GM18861 (cell line): ENCODE results near the gene FEM1C.

Source experiments
- ATAC-seq: cut with Tn5 transposase; IDR thresholded peaks from one replicate; pipeline ENCODE4 v1.9.1; 2021; ENCODE audit not compliant: unreplicated experiment

The FEM1C gene

DNA sequence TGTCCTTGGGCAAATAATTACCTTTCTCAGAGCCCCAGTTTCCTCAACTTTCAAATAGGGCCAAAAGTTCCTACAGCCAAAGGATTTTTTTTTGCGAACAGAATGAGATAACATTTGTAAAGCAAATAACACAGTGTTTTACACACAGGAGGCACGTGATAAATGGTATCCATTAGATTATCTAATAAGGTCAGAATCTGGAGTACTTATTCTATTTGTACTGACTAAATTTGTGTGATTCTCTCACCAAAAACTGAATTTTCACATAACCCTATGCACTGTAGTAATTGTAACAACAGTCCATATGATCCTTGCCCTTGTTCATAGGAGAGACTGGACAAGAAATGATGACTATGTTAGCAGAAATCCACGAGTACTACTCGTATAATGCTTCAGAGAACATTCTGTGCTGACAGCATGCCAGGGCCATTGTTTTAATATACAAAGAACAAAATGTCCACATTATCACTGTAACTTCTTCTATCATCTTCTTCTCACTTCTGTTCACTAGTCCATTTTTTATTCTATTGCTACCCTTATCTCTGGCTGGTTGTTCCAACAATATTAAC, 13.9 kb upstream of the FEM1C start:
- no peak for ATAC-seq

- no peak for ATAC-seq
These were observed 13.3 kb upstream of the FEM1C start for GRCh38 chr5:115557667-115558387.

DNA sequence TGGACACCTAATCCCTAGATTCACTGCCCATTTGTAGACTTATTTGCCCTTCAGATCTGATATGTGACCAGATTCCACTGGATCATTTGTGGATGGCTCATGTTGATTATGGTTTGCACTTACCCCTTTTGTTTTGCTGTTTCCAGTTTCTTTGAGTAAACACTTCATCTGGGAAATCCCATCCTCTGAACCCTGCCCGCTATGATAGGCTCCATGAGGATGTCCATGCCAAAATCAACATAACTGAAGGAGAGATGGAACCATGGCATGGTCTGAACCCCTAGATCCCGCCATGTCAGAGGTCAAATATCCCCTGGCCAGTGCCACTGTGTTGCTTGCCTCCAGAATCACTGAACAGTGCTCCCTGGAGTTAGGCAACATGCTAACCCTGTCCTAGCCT, 11.7 kb upstream of the FEM1C start:
- no peak for ATAC-seq

GRCh38 chr5:115555084-115555633, 10.6 kb upstream of the FEM1C start:
- ATAC-seq: no peak

GRCh38 chr5:115553082-115553481, 8.5 kb upstream of the FEM1C start:
- ATAC-seq: no peak

- no peak for ATAC-seq
These were observed 6.8 kb upstream of the FEM1C start for GRCh38 chr5:115551415-115551814.

DNA sequence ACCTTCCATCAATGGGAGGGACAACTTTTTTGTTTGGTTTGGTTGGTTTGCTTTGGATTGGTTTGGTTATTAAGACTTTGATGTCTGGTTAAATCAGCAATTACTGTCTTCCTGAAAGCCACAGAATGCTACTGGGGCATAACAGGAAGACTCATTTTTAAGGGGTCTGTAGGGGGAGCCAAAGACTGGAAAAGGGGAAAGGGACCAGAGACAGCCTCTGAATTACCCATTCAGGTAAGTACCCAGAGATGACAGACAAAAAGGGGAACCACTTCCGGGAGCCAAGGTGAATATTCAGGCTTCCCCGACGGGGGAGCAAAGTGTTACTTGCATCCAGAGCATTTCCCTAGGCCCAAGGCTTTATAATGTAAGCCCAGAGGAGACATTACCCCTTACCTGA, 4.6 kb upstream of the FEM1C start:
- ATAC-seq: peak; percentile 21

- no peak for ATAC-seq
These were observed 4.1 kb upstream of the FEM1C start for GRCh38 chr5:115548683-115549082.

DNA sequence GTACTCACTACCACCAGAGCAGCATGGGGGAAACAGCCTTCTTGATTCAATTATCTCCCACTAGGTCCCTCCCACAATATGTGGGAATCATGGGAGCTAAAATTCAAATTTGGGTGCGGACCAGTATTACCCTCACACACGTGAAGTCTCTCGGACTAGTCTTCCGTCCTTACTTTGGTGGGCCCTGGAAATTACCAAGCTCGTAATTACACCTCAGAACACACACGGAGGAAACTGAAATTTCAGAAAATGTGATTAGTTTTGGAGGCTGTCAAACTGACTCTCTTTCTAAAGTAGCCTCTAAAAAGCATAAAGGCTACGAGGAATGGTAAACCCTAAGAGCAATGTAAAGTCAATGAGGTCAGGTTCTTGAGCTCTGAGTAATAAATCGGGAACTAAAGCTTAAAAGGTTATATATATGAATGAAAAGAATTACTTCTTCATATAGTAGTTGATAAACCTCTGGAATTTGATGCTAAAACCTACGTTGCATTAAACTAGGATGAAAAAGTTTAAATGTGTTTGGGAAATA, 842 bp upstream of the FEM1C start:
- no peak for ATAC-seq

- no peak for ATAC-seq
These were observed 536 bp downstream of the FEM1C start for GRCh38 chr5:115544043-115544435.

DNA sequence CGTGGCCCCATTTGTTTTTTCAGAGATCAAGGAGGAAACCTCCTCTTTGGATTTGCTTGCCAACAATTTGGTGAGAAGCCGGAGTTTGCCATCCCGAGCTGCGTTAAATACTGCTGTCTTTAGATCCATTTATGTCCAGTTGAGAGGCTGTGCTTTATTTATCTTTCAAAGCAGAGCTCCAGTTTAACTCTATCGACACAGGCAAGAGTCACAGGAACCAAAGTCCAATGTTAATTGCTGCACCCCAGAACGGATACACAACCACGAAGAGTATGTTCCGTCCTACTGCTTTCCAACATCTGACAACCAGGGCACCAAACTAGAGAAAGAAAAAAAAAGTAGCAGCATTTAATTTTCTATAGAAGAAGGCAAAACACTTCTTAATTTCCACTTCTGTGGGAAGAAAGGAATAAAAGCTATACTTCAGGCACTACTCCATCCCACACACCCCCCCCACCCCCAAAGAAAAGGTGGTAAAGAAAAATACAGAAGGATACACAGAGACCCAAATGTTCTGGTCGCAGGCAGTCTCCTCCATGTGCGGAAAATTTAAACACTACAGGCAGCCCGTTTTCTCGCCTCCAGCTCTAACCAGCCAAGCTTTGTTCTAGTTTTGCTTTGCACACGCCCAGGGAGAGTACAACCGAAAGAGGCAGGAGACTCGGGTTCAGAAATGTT, 1.1 kb downstream of the FEM1C start:
- ATAC-seq: peak; percentile 20

GRCh38 chr5:115542651-115543364, 1.8 kb downstream of the FEM1C start:
- ATAC-seq: no peak

DNA sequence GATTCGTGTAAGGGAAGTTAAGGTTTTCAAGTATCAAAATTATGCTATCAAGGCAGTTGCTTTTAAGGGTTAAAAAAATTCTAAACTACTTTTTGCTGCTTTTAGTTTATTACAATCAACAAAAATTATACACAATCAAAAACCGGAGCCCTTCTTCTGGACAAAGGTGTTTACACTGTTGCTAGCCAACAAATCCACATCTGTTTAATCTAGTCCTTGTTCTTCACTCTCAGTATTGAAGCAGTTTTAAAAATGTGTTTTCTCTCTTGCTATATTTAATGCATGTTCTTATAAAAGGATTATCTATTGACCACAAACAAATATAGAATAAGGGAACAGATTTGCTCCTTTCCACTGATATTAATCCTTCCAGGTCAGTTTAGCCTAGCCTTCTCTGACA, 2.5 kb downstream of the FEM1C start:
- no peak for ATAC-seq

DNA sequence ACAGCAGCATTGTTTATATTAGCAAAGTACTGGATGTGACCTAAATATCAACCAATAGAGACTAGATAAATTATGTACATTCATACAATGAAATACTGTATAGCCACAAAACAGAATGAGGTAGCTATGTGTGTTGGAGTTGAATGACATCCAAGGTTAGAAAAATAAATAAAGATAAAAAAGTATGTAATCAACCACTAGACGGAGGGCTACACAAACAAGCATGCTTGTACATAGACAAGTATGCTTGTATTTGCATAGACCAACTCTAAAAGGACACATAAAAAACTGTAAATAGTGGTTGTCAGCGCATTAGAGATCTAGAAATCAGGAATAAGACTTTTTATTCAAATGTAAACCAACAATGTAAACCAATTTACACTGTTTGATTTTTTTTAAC, 3.0 kb downstream of the FEM1C start:
- no peak for ATAC-seq

GRCh38 chr5:115535479-115536035, 9.0 kb downstream of the FEM1C start:
- no peak for ATAC-seq

- no peak for ATAC-seq
These were observed 12.1 kb downstream of the FEM1C start for GRCh38 chr5:115532517-115532916.

DNA sequence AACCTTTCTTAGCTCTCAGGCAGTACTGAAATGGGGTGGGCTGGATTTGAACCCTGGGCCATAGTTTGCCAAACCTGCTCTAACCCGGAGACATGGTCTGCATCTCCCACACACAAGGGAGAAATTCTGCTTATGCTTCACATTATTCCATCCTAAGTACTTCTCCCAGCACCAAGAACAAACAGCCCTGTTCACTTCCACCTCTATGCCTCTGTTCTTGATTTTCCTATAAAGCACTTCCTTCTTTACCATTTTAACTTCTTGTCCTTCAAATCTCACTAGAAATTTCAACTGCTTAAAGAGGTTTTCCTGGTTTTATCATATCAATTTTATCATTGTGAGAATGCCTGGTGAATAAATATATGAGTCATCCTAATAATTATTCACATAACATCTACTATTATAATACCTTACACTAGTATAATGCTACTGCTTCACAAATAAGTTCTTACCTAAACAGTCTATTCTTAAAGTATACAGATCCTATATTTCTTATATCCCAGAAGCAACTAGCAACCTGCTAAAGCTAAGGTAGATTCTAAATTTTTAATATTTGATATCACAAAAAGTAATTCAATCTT, 12.7 kb downstream of the FEM1C start:
- ATAC-seq: no peak

DNA sequence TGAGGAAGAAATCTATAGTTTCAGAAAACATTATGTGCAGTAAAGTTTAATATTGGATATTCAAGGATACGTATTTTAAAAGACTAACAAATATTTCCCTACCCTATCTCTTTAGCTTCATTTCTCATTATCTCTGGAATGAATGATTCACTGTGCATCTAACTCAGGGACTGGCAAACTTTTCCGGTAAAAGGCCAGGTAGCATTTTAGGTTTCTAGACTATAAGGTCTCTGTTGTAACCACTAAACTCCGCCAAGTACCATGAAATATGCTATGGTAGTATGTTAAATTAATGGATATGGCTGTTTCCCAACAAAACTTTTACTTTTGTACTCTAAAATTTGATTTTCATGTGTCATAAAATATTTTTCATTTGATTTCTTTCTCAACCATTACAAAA, 13.2 kb downstream of the FEM1C start:
- ATAC-seq: no peak

- no peak for ATAC-seq
These were observed 14.1 kb downstream of the FEM1C start for GRCh38 chr5:115530426-115530825.

DNA sequence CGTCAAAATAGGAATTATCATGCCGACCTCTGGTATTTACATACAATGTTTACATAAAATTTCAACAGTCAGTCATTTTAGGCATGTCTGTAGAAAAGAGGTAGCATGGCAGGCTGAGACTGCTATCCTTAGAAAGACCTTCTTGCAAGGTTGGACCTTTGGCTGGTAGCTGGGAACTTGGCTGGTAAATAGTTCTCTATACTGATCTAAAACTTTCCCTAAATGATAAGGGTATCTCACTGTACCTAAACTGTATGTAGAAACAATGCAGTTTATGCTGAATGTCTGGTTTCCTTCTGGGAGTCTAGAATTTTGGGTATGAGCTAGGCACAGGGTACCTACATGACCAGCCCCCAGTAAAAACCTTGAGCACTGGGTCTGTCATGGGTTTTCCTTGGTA, 18.0 kb downstream of the FEM1C start:
- no peak for ATAC-seq
